ENCODE data around the gene DAZAP1. TPM values are rescaled to one million over a fixed set of nuclear protein-coding genes. Genes with fewer than 3 reads are reported as not detected.

Gene DAZAP1
- total and polyA plus RNA-seq, 2 experiments from 2014 or later = 35.8 to 46.8 TPM

DNA sequence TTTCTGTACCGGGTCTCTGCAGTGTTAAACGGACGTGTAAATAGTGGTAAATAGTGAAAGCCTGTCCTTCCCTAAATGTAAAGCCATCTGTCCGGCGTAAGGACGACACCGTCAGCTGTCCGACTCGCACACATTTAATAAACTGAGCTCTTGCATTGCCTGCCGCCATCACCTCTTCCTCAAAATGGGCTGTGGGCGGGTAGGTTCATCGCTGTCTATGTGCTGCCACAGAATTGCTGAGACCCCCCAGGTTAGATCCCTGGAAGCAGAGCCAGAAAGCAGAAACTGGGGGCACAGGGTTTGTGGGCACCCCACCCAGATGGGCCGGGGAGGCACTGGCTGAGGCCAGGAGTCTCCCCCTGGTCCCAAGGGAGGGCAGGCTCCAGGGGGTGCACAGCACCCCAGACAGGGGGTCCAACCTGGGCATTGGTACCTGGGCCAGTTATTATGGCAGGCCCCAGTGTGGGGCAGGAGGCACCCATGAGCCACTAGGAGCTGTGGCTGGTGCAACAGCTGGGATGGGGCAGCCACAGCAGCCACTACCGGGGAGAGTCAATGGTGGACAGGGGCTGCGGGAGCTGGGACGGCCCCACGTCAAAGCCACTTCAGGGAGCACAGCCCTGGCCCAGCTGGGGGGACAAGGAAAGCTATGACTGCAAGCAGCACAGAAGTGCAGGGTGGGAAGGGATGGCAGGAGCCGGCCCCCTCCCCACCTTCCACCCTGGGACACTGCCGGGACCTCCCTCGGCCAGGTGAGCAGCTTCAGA, 65.9 kb downstream of the DAZAP1 start:
- H3K79me2 ChIP-seq = peaks cover 21% of the 10 kb centered on the region
- no peak overlapping the region for H3K27ac ChIP-seq
- TF ChIP-seq EZH2 (IDR thresholded peaks at IDR 0.05; ENCODE audit: borderline replicate concordance) (no peak), EZH2phosphoT487 (IDR thresholded peaks at IDR 0.05; ENCODE audit: low read depth, severe bottlenecking, unreplicated experiment) (no peak)
- TF ChIP-seq, protein P1, sequence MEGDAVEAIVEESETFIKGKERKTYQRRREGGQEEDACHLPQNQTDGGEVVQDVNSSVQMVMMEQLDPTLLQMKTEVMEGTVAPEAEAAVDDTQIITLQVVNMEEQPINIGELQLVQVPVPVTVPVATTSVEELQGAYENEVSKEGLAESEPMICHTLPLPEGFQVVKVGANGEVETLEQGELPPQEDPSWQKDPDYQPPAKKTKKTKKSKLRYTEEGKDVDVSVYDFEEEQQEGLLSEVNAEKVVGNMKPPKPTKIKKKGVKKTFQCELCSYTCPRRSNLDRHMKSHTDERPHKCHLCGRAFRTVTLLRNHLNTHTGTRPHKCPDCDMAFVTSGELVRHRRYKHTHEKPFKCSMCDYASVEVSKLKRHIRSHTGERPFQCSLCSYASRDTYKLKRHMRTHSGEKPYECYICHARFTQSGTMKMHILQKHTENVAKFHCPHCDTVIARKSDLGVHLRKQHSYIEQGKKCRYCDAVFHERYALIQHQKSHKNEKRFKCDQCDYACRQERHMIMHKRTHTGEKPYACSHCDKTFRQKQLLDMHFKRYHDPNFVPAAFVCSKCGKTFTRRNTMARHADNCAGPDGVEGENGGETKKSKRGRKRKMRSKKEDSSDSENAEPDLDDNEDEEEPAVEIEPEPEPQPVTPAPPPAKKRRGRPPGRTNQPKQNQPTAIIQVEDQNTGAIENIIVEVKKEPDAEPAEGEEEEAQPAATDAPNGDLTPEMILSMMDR (IDR thresholded peaks at IDR 0.05; ENCODE audit: poor library complexity) = no peak
- H3K36me3 ChIP-seq (replicated peaks; ENCODE audit: insufficient read depth, low read depth) = no peaks in the 10 kb centered on the region
- H3K9me3 ChIP-seq (ENCODE audit: low read depth) = no peaks in the 10 kb centered on the region
- no peaks in the 10 kb centered on the region for H3K9me2 ChIP-seq (replicated peaks; ENCODE audit: insufficient read depth)
- peaks cover 71% of the 10 kb centered on the region for H4K20me1 ChIP-seq (ENCODE audit: insufficient read depth, poor library complexity, severe bottlenecking)
- H3K27me3 ChIP-seq = peaks cover 48% of the 10 kb centered on the region
- H3K4me1 ChIP-seq (ENCODE audit: insufficient read depth) = peaks cover 31% of the 10 kb centered on the region
- no peak overlapping the region for H3K4me3 ChIP-seq
- no peak overlapping the region for H3K4me2 ChIP-seq
- DNase-seq (ENCODE audit: low spot score) = no peak
- H2AFZ ChIP-seq = no peak overlapping the region
- WGBS (ENCODE audit: low lambda C conversion rate, missing lambda C conversion rate) = 82% methylated on average over 20 of the region's 20 CpGs

DNA sequence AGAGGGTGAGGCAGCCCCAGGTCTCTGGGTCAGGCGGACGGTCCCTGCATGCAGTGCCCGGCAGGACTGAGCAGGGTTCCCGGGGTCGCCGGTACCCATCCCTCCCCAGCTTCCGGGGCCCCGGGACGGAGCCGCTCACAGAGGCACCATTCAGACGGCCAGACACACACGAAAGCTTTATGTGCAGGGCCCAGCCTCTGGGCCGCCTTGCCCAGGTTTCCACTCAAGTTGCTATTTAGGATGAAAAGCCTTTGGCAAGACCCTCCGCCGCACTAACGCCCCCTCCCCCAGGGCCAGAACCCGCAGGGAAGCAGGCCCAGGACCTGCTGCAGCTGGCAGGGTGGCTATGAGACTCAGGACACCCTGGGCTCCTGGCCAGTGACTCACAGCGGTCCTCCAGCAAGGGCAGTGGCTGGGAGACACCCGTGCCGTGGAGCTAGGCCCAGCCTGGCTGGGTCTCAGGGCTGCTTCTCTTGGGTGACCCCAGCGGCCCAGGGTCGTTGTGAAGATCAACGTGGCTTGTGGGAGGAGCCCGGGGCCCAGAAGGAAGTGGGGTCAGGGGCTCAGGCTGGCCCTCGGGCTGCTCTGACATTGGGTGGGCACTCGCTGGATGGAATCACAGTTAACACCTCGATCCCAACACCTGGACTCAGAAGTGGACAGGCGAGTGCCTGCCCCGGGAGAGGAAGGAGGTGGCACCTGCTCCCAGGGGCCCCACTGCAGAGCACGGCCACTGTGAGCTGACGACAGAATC, 66.8 kb downstream of the DAZAP1 start:
- peaks cover 29% of the 10 kb centered on the region for H3K4me1 ChIP-seq (ENCODE audit: insufficient read depth)

DNA sequence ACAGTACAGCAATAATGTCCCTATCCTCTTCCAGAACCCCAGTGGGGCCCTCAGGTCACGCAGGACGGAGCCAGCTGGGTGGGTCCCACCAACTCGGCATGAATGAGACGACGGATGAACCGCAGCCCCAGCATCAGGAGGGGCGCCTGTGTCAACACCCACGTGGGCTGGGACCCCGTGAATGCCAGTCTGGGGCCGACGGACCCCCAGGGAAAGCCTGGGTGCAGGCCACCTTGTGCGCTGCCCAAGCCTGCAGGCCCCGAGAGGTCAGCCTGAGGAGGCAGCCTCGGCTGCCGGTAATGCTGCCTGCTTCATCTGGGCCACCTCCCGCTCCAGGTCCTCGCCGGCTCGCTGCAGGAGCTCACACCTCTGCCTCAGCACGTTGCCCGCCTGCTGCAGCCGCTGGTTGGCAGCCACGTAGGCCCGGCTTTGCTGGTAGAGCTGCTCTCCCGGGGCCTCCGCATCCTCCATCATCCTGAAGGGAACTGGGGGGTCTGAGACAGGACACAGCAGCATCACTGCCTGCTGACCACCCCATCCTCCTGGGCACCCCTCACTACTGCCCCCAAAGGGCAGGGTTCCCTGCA, 67.5 kb downstream of the DAZAP1 start:
- no peak for DNase-seq (ENCODE audit: low spot score)
- H3K4me2 ChIP-seq = no peak overlapping the region
- no peaks in the 10 kb centered on the region for H3K36me3 ChIP-seq (replicated peaks; ENCODE audit: insufficient read depth, low read depth)
- H3K4me3 ChIP-seq = no peak overlapping the region
- no peaks in the 10 kb centered on the region for H3K9me2 ChIP-seq (replicated peaks; ENCODE audit: insufficient read depth)
- H4K20me1 ChIP-seq (ENCODE audit: insufficient read depth, poor library complexity, severe bottlenecking) = peaks cover 58% of the 10 kb centered on the region
- H3K27ac ChIP-seq = no peak overlapping the region
- WGBS (ENCODE audit: low lambda C conversion rate, missing lambda C conversion rate) = 91% methylated on average over 25 of the region's 26 CpGs
- H3K27me3 ChIP-seq = peaks cover 39% of the 10 kb centered on the region
- no peak overlapping the region for H2AFZ ChIP-seq
- TF ChIP-seq, protein P1 (IDR thresholded peaks at IDR 0.05; ENCODE audit: poor library complexity) = no peak
- TF ChIP-seq EZH2phosphoT487 (IDR thresholded peaks at IDR 0.05; ENCODE audit: low read depth, severe bottlenecking, unreplicated experiment) = no peak
- no peaks in the 10 kb centered on the region for H3K9me3 ChIP-seq (ENCODE audit: low read depth)
- H3K4me1 ChIP-seq (ENCODE audit: insufficient read depth) = peaks cover 27% of the 10 kb centered on the region
- H3K79me2 ChIP-seq = peaks cover 28% of the 10 kb centered on the region

More for the DNA sequence above, 66.8 kb downstream of the DAZAP1 start:
- WGBS (ENCODE audit: low lambda C conversion rate, missing lambda C conversion rate) = 91% methylated on average over 31 of the region's 31 CpGs
- no peak for DNase-seq (ENCODE audit: low spot score)
- H3K27me3 ChIP-seq = peaks cover 42% of the 10 kb centered on the region
- no peak overlapping the region for H3K4me2 ChIP-seq
- TF ChIP-seq, protein P1 (IDR thresholded peaks at IDR 0.05; ENCODE audit: poor library complexity) = no peak
- TF ChIP-seq EZH2phosphoT487 (IDR thresholded peaks at IDR 0.05; ENCODE audit: low read depth, severe bottlenecking, unreplicated experiment) = no peak
- no peak for TF ChIP-seq EZH2 (IDR thresholded peaks at IDR 0.05; ENCODE audit: borderline replicate concordance)
- H3K4me3 ChIP-seq = no peak overlapping the region
- H3K36me3 ChIP-seq (replicated peaks; ENCODE audit: insufficient read depth, low read depth) = no peaks in the 10 kb centered on the region
- H3K9me3 ChIP-seq (ENCODE audit: low read depth) = no peaks in the 10 kb centered on the region
- H2AFZ ChIP-seq = no peak overlapping the region
- H4K20me1 ChIP-seq (ENCODE audit: insufficient read depth, poor library complexity, severe bottlenecking) = peaks cover 62% of the 10 kb centered on the region
- peaks cover 28% of the 10 kb centered on the region for H3K79me2 ChIP-seq
- no peaks in the 10 kb centered on the region for H3K9me2 ChIP-seq (replicated peaks; ENCODE audit: insufficient read depth)
- no peak overlapping the region for H3K27ac ChIP-seq

Data from hepatocyte (in vitro differentiated cells).